Measurements from ENCODE around the gene BMP10.
"Not testable (repeated sequence)": the region's sequence is repeated elsewhere in the genome, so short reads cannot be mapped to it uniquely, and the experiment has no call there.

BMP10 gene

GRCh38 chr2:68909793-68910674 lies 38.8 kb upstream of the BMP10 start:
- Histone ChIP-seq H3K27me3 (ENCODE audit: insufficient read depth, low read length) (no peaks in the 10 kb centered on the region), H3K9me3 (ENCODE audit: insufficient read depth, low read depth, low read length) (no peaks in the 10 kb centered on the region), H3K27ac (ENCODE audit: low read length) (no peak overlapping the region), H3K36me3 (ENCODE audit: insufficient read depth, low read depth, low read length) (no peaks in the 10 kb centered on the region), H3K4me3 (ENCODE audit: low read length) (no peak overlapping the region), H3K4me1 (ENCODE audit: insufficient read depth, low read length) (peaks cover 18% of the 10 kb centered on the region), H3K9ac (ENCODE audit: low read depth, low read length) (0 out of 2 replicates have a peak overlapping the region, but pooled peaks have one; percentile 11)

- Histone ChIP-seq H3K4me3 (ENCODE audit: low read length) (no peak overlapping the region), H3K36me3 (ENCODE audit: insufficient read depth, low read depth, low read length) (no peaks in the 10 kb centered on the region), H3K9me3 (ENCODE audit: insufficient read depth, low read depth, low read length) (no peaks in the 10 kb centered on the region), H3K27ac (ENCODE audit: low read length) (peak overlapping the region; percentile 39), H3K9ac (ENCODE audit: low read depth, low read length) (peak overlapping the region; percentile 47; the same call in 1 of the 2 replicates), H3K27me3 (ENCODE audit: insufficient read depth, low read length) (no peaks in the 10 kb centered on the region), H3K4me1 (ENCODE audit: insufficient read depth, low read length) (peaks cover 18% of the 10 kb centered on the region)
Measured at GRCh38 chr2:68908392-68908970, 37.3 kb upstream of the BMP10 start.

- H3K36me3 ChIP-seq (ENCODE audit: insufficient read depth, low read depth, low read length), result no peaks in the 10 kb centered on the region
- no peak overlapping the region for H3K4me3 ChIP-seq (ENCODE audit: low read length)
- H3K9ac ChIP-seq (ENCODE audit: low read depth, low read length), result peak overlapping the region; percentile 20; the same call in 1 of the 2 replicates
- no peaks in the 10 kb centered on the region for H3K27me3 ChIP-seq (ENCODE audit: insufficient read depth, low read length)
- H3K9me3 ChIP-seq (ENCODE audit: insufficient read depth, low read depth, low read length), result no peaks in the 10 kb centered on the region
- H3K27ac ChIP-seq (ENCODE audit: low read length), result peak overlapping the region; percentile 39
- peaks cover 18% of the 10 kb centered on the region for H3K4me1 ChIP-seq (ENCODE audit: insufficient read depth, low read length)
Measured at GRCh38 chr2:68907920-68908253, 36.7 kb upstream of the BMP10 start.

GRCh38 chr2:68907232-68907919 lies 36.2 kb upstream of the BMP10 start:
- Histone ChIP-seq H3K27ac (ENCODE audit: low read length) (no peak overlapping the region), H3K9me3 (ENCODE audit: insufficient read depth, low read depth, low read length) (no peaks in the 10 kb centered on the region), H3K9ac (ENCODE audit: low read depth, low read length) (no peak overlapping the region; the same call in 1 of the 2 replicates), H3K36me3 (ENCODE audit: insufficient read depth, low read depth, low read length) (no peaks in the 10 kb centered on the region), H3K4me3 (ENCODE audit: low read length) (no peak overlapping the region), H3K4me1 (ENCODE audit: insufficient read depth, low read length) (peaks cover 18% of the 10 kb centered on the region), H3K27me3 (ENCODE audit: insufficient read depth, low read length) (no peaks in the 10 kb centered on the region)

- Histone ChIP-seq H3K4me3 (ENCODE audit: low read length) (no peak overlapping the region), H3K9ac (ENCODE audit: low read depth, low read length) (no peak overlapping the region)
Measured at GRCh38 chr2:68906716-68907115, 35.5 kb upstream of the BMP10 start.

GRCh38 chr2:68905116-68905515 lies 33.9 kb upstream of the BMP10 start:
- peaks cover under 1% of the 10 kb centered on the region; the same call in 1 of the 2 replicates for H3K4me1 ChIP-seq (ENCODE audit: insufficient read depth, low read length)

More at GRCh38 chr2:68906716-68907115, 35.5 kb upstream of the BMP10 start:
- no peaks in the 10 kb centered on the region for H3K27me3 ChIP-seq (ENCODE audit: insufficient read depth, low read length)
- H3K4me1 ChIP-seq (ENCODE audit: insufficient read depth, low read length), result peaks cover 17% of the 10 kb centered on the region
- no peaks in the 10 kb centered on the region for H3K36me3 ChIP-seq (ENCODE audit: insufficient read depth, low read depth, low read length)
- no peaks in the 10 kb centered on the region for H3K9me3 ChIP-seq (ENCODE audit: insufficient read depth, low read depth, low read length)
- no peak overlapping the region for H3K27ac ChIP-seq (ENCODE audit: low read length)

GRCh38 chr2:68901561-68901960 lies 30.4 kb upstream of the BMP10 start:
- Histone ChIP-seq H3K36me3 (ENCODE audit: insufficient read depth, low read depth, low read length) (no peaks in the 10 kb centered on the region), H3K27me3 (ENCODE audit: insufficient read depth, low read length) (no peaks in the 10 kb centered on the region), H3K9ac (ENCODE audit: low read depth, low read length) (no peak overlapping the region), H3K4me1 (ENCODE audit: insufficient read depth, low read length) (no peaks in the 10 kb centered on the region), H3K4me3 (ENCODE audit: low read length) (no peak overlapping the region), H3K9me3 (ENCODE audit: insufficient read depth, low read depth, low read length) (no peaks in the 10 kb centered on the region), H3K27ac (ENCODE audit: low read length) (no peak overlapping the region)

More at GRCh38 chr2:68905116-68905515, 33.9 kb upstream of the BMP10 start:
- H3K9me3 ChIP-seq (ENCODE audit: insufficient read depth, low read depth, low read length), result no peaks in the 10 kb centered on the region
- H3K27me3 ChIP-seq (ENCODE audit: insufficient read depth, low read length), result no peaks in the 10 kb centered on the region
- H3K27ac ChIP-seq (ENCODE audit: low read length), result no peak overlapping the region
- H3K4me3 ChIP-seq (ENCODE audit: low read length), result no peak overlapping the region
- H3K9ac ChIP-seq (ENCODE audit: low read depth, low read length), result no peak overlapping the region
- no peaks in the 10 kb centered on the region for H3K36me3 ChIP-seq (ENCODE audit: insufficient read depth, low read depth, low read length)

- Histone ChIP-seq H3K9ac (ENCODE audit: low read depth, low read length) (no peak overlapping the region), H3K27me3 (ENCODE audit: insufficient read depth, low read length) (no peaks in the 10 kb centered on the region), H3K4me3 (ENCODE audit: low read length) (no peak overlapping the region), H3K36me3 (ENCODE audit: insufficient read depth, low read depth, low read length) (no peaks in the 10 kb centered on the region), H3K9me3 (ENCODE audit: insufficient read depth, low read depth, low read length) (no peaks in the 10 kb centered on the region), H3K27ac (ENCODE audit: low read length) (no peak overlapping the region), H3K4me1 (ENCODE audit: insufficient read depth, low read length) (no peaks in the 10 kb centered on the region)
Measured at GRCh38 chr2:68901199-68901514, 30.0 kb upstream of the BMP10 start.

- Histone ChIP-seq H3K4me3 (ENCODE audit: low read length) (no peak overlapping the region), H3K9me3 (ENCODE audit: insufficient read depth, low read depth, low read length) (no peaks in the 10 kb centered on the region), H3K9ac (ENCODE audit: low read depth, low read length) (no peak overlapping the region), H3K27me3 (ENCODE audit: insufficient read depth, low read length) (no peaks in the 10 kb centered on the region), H3K4me1 (ENCODE audit: insufficient read depth, low read length) (no peaks in the 10 kb centered on the region), H3K36me3 (ENCODE audit: insufficient read depth, low read depth, low read length) (no peaks in the 10 kb centered on the region), H3K27ac (ENCODE audit: low read length) (no peak overlapping the region)
Measured at GRCh38 chr2:68900496-68901198, 29.4 kb upstream of the BMP10 start.

- not testable (repeated sequence) for H3K36me3 ChIP-seq (ENCODE audit: insufficient read depth, low read depth, low read length); H3K27ac ChIP-seq (ENCODE audit: low read length); H3K4me1 ChIP-seq (ENCODE audit: insufficient read depth, low read length); H3K9me3 ChIP-seq (ENCODE audit: insufficient read depth, low read depth, low read length); H3K9ac ChIP-seq (ENCODE audit: low read depth, low read length); H3K4me3 ChIP-seq (ENCODE audit: low read length); H3K27me3 ChIP-seq (ENCODE audit: insufficient read depth, low read length)
Measured at GRCh38 chr2:68895981-68896380, 24.8 kb upstream of the BMP10 start.

GRCh38 chr2:68889500-68889899 lies 18.3 kb upstream of the BMP10 start:
- H3K9me3 ChIP-seq (ENCODE audit: insufficient read depth, low read depth, low read length), result no peaks in the 10 kb centered on the region
- H3K27ac ChIP-seq (ENCODE audit: low read length), result no peak overlapping the region
- H3K4me3 ChIP-seq (ENCODE audit: low read length), result no peak overlapping the region
- no peaks in the 10 kb centered on the region for H3K27me3 ChIP-seq (ENCODE audit: insufficient read depth, low read length)
- no peaks in the 10 kb centered on the region for H3K36me3 ChIP-seq (ENCODE audit: insufficient read depth, low read depth, low read length)
- H3K9ac ChIP-seq (ENCODE audit: low read depth, low read length), result no peak overlapping the region
- H3K4me1 ChIP-seq (ENCODE audit: insufficient read depth, low read length), result no peaks in the 10 kb centered on the region
